Stimulated activated CD4-positive, alpha-beta T cell treated with anti-CD3 and anti-CD28 coated beads, Interleukin-2, amount 100 ng/mL, for 48 hours (primary cell): ENCODE data around the gene BCL10.
"Not testable (repeated sequence)": the region's sequence is repeated elsewhere in the genome, so short reads cannot be mapped to it uniquely, and the experiment has no call there.

Experiments used
- DNase-seq, 2 donors: peaks; one replicate each; pipeline ENCODE4 v3.0.0-alpha.2; 2020

BCL10 gene

DNA sequence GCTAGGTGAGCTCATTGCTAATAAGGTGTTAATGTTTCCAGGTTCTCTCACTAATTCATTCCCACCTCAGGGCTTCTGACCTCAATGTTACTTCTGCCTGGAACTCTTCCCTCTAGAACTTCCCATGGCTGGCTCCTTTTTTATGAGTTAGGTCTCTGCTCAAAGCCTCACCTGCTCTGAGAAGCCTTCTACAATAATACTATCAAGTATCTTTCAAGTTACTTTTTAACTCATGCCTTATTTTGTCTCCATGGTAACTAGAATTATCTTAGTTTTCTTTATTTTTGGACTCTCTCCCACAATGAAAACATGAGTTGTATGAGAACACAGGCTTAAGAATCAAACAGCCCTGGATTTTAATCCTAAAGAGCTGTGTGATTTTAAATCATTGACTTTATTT is 13.4 kb downstream of the BCL10 start:
- DNase-seq: no peak

DNA sequence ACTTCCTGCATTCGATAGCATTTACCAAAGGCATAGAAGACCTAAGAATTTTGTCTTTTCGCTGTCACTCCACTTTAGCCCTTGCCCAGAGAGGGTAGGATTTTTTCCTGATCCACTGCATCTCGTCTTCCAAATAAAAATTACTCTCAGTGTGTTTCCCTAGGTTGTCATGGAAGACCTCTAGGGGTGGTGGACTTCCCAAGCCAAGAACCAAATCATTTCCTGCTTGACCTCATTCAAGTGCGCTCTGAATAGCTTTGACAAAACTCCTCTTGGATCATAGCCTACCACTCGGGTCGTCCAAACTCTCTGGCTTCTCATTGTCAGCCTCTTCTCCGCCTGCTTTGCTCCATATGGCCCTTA is 16.5 kb downstream of the BCL10 start:
- no peak for DNase-seq

DNA sequence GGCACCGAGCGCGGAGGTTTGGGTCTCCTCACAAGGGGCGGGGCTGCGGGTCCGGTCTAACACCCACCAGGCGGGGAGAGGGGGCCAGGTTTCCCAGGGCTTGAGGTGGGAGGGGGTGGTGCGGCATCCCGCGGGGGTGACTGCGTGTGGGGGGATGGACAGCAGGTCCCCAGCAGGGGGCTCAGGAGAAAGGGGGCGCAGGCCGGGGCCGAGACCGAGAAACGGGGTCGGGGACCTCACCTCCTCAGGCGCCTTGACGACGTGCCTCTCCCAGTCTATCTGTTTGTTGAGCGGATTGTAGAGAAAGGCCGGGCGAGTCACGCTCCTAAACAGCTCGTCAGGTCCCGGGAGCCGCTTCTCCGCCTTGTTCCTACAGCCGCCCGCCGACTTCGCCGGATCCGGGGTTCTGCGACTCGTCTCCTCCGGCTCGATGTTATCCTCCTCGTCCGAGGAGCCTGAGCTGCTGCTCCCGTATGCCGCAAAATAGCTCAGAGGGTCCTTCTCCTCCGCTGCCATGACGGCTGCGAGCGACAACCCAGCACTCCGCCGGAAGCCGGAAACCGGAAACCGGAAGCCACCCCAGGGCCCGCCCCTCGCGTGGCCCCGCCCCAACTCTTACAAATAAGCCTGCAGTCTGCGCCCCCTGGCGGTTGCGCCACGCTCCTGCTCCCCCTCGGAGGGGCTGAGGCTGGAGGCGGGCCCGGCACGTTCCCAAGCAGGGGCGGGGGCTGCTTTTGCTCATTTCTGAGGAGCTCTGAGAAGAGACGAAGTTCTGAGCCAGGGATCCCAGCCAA is 17.1 kb downstream of the BCL10 start, which contains the start of gene C1orf52:
TSS of gene C1orf52 (minus strand) at position 545 of the 794 bp plus-strand sequence. CDS start at position 516, 29 bp downstream.
- DNase-seq: peak; percentile 96 to 98

DNA sequence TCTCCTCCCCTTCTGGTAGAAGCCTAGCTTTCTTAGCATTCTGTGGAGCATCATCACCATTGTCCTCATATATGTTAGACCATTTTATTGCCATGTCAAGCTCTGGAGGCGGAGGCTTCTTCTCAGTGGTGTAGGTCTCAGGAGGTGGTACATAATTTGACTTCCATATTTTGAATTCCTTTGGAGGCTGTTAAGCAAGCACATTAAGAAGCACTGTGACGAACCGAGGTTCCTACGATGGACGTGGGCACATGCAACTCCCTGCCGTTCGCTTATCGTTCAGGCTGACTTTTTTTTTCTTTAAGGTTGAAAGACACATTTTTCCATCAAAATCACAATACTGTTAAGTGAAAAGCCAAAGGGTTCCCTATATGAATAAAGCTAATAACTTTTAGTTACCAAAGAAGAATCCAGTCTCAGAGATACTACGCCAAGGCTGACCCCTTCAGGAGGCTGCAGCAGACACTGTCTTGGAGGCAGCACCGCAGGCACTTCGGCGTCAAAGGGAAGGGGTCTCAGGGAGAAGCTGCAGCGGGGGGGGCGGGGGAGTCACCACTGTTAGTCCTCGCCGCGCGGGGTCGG is 17.8 kb downstream of the BCL10 start:
- no peak for DNase-seq

DNA sequence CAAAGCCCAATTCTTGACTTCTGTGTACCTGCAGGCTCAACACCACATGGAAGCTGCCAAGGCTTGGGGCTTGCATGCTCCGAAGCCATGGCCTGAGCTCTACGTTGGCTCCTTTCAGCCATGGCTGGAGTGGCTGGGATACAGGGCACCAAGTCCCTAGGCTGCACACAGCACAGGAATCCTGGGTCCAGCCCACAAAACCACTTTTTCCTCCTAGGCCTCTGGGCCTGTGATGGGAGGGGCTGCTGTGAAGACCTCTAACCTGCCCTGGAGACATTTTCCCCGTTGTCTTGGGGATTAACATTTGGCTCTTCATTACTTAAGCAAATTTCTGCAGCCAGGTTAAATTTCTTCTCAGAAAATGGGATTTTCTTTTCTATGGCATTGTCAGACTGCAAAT is 27.4 kb downstream of the BCL10 start:
- DNase-seq: not testable (repeated sequence)

DNA sequence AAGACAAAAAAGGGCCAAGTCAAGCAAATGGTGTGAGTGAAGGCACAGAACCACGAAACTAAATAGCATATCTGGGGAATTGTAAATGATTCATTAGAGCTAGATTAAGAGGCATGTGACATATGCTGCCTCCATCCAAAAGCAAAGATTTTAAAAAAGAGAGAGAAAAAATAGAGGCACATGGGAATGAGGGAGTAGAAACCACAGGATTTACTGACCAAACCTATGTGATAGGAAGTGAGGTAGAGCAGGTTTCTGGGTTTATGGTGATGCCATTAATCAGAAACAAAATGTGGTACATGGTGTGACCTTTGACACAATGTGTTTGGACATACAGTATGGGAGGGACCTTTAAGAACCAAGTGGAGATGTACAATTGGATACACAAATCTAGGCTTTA is 30.5 kb downstream of the BCL10 start:
- no peak for DNase-seq

DNA sequence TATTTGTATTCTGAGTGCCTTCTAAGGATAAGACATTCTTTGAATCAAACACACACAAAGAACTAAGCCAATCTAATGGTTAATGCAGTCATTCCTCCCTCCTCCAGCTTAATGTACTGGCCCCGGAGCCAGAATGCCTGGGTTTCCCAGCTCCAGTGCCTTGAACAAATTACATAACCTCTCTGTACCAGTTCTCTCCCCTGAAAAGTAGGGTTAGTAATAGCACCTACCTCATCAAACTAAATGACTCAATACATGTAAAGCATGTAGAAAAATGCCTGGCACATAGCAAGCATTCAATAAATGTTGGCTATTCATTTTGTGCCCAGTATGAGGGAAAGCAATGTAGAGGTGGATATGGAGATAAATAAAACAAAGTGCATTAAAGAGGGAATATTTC is 31.0 kb downstream of the BCL10 start:
- no peak for DNase-seq

DNA sequence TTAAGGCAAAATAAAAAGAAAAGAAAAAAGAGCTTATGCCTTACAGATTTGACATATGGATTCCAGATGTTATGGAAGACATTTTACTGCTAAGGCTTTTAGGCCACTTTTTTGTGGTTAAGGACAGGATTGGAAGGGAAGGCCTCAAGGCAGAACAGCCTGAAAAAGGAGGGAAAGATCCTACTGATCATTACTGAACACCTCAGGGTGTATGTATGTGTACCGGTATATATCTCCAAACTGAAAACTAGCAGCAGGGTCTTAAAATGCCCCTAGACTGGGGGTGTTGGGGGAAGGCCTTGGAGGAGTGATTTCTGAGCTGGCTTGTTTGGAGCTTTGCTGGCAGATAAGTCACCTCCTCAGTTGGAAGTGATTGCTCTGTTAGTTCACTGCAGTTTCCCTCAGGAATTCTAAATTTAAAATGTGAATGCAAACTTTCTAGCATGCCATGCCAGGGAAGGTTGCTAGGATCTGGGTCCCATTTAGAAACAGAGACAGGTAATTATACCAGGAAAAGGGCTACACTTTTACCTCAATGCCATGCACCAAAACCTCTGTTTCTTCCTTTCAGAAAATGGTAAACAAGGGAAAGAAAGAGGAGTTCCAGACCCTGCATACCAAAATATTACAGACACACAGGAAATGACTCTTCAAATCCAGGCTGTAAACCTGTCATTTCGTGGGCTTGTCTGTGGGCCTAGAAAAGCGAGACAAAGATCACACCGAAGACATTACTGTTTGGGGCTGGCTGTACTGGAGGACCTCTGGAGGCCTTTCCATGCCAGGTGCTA is 32.0 kb downstream of the BCL10 start:
- no peak for DNase-seq

DNA sequence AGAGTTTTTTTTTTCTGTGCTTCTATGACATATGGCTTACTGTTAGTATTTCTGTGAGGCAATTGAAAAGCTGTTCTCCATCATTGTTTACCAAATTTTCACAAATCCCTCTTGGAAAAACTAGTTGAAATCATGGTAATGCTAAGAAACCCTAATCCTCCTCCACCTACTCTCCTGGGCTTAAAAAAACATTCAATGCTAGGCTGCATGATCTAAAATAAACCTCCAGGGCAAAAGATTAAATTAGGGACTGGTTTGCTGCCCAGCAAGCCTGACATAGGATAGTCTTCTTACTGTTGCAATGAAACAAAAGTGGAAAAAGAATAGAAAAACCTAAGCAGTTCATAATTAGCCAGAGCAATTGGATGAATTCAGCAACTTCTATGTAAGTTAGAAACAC is 33.1 kb downstream of the BCL10 start:
- no peak for DNase-seq

DNA sequence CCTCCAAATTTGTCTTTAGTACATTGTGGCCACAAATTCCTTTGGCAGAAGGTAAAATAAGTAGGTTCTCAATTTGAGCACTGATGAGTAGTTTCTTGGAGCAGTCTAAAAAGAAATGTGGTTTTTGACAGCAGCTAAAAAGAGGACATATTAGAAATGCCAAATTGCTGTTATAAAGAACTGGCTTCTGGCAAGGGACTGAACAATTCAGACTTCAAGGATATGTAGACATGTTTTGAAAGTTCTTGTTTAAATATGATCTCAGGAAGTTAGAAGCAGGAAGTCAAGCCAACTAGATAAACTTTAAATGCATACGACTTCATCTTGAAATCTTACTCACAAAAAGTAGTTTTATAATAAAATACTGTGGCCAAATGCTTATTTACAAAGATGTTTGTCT is 35.8 kb downstream of the BCL10 start:
- DNase-seq: no peak

DNA sequence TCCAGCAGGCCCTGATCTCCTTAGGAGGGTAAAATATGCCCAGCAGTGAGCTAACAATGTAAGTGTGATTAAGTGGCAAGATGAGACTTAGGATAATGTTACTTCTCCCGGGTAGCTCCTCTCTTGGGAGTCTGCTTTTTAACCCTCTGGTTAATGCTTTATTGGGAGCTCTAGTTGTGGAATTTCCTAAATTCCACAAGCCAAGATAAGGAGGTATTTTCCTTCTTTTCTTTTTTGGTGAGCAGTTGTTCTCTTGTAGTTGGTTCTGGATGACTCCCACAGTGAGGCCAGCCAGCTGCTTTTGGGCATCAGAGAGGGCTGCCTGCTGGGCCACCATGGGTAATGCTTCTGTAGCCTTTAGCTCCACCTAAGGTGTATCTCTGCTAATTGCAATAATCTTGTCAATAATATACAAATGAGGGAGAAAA is 36.2 kb downstream of the BCL10 start:
- DNase-seq: no peak

DNA sequence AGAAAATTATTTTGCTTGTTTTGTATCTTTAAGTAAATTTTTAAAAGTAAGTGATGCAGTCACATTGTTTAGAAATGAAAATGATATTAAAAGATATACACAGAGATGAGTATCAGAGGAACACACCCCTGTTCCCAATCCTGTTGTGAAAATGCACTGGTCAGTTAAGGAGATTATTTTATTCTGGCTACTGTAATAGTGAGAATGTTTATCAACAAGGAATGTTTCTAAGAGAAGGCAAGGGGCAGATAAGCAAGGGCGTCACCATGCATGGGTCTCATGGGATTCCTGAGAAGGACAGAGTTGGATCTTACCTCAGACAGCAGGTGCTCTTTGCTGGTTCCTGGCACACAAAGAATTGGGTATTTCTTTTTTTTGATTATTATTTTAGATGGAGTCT is 38.8 kb downstream of the BCL10 start:
- no peak for DNase-seq

DNA sequence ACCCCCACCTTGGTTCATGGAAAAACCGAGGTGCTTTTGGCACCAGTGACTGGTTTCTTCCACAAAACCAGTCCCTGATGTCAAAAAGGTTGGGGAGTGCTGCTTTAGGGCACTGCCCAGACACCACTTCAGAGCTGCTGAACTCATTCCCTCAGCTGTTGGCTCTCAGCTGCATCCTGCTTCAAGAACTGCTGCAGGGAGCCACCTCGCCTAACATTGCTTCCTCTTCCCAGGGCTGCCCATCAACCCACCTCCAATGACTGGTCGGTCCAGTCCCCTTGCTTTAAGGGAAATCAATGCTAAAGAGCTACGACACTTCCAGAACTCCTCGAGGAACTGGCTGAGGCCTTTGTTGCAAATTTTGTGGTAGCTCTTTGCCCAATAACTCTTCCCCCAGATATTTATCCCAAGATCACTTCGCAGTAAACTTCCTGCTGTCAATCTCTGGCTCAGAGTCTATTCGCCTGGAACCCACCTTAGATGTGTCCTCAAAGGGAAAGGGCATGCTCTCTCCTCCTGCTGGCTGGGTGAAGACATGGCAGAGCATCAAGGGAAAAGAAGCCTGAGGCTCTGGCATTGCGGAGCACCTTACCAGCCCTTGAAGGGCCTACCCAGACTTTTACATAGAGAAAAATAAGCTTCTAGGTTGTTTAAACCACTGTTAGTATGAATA is 46.0 kb downstream of the BCL10 start:
- no peak for DNase-seq

DNA sequence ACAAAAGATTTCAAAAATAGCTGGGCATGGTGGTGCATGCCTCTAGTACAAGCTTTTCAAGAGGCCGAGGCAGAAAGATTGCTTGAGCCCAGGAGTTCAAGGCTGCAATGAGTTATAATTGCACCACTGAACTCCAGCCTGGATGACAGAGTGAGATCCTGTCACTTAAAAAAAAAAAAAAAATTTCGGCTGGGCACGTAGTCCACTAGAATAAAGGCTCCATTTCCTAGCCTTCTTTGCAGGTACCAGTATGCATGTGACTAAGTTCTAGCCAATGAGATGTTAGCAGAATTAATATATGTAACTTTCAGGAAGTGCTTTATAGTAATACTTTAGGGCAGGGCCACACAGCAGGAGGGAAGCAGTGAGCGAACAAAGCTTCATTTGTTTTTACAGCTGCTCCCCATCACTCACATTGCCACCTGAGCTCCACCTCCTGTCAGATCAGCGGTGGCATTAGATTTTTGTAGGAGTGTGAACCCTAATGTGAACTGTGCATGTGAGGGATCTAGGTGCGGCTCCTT is 46.8 kb downstream of the BCL10 start:
- no peak for DNase-seq

DNA sequence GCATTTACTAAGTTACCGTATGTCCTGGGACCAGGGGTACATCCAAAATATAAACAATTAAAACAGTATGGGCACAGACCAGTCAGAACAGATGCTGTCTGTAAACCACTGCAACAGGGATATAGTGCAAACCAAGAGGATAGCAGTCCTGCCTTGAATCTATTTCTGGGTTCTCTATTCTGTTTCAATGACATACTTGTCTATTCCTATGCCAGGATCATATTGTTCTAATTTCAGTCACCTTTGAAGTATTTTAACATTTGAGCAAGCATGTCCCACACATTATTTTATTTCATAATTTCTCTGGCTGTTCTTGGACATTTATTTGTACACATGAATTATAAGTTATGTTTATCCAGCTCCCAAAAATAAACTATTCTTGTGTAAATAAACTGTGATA is 47.5 kb downstream of the BCL10 start:
- DNase-seq: no peak

DNA sequence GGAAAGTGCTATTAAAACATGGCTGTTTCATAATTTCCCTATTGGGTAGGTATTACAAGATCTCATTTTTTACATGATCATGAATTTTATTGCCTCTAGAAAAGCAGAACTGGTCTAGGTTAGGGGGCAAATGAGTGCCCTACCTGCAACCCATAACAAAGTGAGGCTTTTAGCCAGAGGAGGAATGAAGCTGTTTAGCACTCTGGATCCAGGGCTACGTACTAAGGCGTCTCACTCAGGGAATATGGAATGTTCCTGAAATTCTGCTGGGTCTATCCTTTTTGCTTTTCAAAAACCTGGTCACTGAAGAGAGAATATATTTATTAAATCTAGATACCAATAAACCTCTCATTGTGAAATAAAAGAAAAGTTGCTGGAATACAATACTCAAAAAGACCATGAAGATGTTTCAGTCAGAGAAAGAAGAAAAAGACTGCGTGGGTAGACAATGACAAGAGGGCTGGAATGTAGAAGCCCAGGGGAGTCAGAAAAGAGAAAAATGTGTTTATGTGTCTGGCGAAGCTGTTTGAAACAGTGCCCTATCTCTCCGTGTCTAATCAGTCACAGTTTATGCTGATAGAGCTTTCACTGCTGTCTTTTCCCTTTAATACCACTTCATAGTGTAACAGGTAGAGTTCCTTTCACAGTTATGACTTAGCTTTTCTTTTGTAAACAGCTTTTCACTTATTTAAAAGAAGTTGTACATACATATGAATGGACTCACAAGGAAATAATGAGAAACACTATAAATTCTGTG is 50.6 kb downstream of the BCL10 start:
- DNase-seq: no peak

DNA sequence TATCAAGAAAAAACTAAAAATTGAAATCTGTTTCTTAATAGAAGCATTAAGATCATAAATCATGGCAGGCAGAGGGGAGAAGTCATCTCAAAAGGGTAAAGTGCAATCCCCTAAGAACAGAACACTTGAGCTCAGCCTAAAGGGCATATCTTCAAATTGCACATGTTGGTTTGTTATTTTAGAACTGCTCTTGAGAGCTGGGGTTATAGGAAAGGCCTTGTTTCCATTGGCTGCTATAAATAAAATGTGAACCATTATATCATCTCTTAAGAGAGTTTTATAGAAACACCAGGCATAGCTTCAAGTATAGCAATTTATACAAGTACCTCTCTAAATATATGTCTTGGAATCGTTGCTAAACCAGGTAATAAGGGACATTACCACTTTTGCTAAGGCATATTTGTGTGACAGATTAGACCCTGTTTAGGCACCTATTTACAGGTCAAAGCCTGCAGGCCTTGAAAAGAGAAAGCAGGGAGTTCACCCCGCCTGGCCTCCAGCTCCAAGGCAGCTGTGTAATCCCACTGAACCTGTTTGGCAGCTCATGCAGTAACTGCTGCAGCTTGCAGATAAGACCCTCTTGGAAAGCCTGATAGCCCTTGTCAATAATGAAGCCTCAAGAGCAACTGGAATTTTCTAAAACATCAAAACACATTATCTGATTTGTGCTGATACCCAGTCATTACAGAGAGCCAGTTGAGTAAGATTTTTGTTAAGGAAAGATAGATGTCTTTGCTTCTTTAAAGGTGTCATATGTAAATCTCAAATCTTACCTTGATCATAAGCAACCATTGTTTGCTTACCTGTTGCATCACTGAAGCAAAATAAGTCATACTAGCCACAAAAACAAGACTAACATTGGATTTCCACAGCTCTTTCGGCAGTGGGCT is 51.5 kb downstream of the BCL10 start:
- DNase-seq: no peak

DNA sequence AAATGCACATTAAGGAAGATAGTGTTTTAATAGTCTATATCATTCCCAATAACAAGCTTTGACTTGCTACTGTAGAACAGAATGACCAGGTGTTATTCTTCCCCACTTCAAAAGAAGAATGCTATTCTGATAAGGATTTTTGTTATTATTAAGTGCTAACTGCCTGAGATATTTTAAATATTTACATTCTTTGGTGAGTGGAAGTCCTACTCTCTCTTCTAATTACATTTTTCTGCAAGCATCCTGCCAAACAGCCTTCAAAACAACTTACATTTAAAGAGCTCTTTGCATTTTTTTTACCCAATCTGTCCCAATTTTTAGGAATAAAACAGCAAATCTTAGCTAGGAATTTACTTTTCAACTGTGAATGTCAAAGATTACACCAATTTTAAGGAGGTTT is 52.1 kb downstream of the BCL10 start:
- DNase-seq: no peak

DNA sequence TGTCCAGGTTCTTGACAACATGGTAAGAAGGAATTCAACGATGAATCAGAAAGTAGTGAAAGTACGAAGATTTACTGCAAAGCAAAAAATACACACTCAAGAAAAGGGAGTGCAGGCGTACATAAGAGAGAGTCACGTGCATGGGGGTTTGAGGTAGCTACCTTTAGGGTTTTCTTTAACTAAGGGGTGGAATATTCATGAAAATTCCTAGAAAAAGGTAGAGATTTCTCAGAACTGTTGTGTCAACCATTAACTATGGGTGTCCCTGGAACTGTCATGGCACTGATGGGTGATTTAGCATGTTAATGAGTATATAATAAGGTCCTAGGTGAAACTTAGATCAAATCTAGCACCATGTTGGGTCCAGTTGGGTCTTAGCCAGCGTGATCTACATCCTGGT is 53.1 kb downstream of the BCL10 start:
- no peak for DNase-seq

DNA sequence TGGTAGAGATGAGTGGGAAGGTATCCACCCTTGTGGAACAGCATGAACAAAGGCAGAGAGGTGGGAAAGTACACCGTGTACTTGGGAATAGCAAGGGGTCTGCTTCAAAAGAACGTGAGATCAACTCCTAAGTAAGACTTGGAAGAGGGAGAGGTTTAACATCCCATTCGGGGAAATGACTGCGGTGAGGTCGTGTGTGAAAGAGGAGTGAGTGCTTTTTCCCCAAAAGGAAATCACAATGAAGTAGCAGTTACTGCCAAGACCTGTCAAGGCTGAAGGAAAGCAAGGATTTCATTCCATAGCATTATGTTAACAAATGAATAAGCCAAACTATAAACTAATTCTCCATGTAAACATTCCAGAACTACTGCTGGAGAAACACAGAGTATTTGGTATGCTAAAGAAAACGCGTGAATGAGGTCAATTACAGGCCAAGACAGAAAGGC is 55.7 kb downstream of the BCL10 start:
- DNase-seq: no peak
